K562 (cell line): ENCODE results near the gene ZNF582. TPM values are rescaled to one million over a fixed set of nuclear protein-coding genes. Genes with fewer than 3 reads are reported as not detected.

ENCODE experiments used
- ARID4B ChIP-seq: sonication (generic); formaldehyde crosslinking; IDR thresholded peaks from 2 replicates; pipeline ENCODE4 v1.8.0; 2022; ENCODE audit warnings: mild to moderate bottlenecking, missing genetic modification reagents
- GATA2 ChIP-seq: sonication (generic); formaldehyde crosslinking; IDR thresholded peaks from 2 replicates; pipeline ENCODE4 v1.4.0; 2020; ENCODE audit warnings: mild to moderate bottlenecking, missing genetic modification reagents
- HOXB6 ChIP-seq: fragments of 250-450 bp; sonication (Bioruptor Pico); IDR thresholded peaks from 2 replicates; pipeline ENCODE4 v1.5.1; 2022; ENCODE audit warnings: mild to moderate bottlenecking, borderline replicate concordance
- OTX1 ChIP-seq: fragments of 450-650 bp; formaldehyde crosslinking; IDR thresholded peaks from 2 replicates; pipeline ENCODE4 v1.4.0; 2022; ENCODE audit warnings: mild to moderate bottlenecking
- PTRF ChIP-seq: fragments of 450-650 bp; IDR thresholded peaks from 2 replicates; pipeline ENCODE4 v1.6.1; 2016; ENCODE audit warnings: mild to moderate bottlenecking, missing genetic modification characterization, missing compliant biosample characterization
- RB1 ChIP-seq: fragments of 450-650 bp; IDR thresholded peaks from 2 replicates; pipeline ENCODE4 v1.6.1; 2017; ENCODE audit warnings: low read depth, mild to moderate bottlenecking
- RREB1 ChIP-seq: fragments of 250-450 bp; sonication (Bioruptor Pico); IDR thresholded peaks from 2 replicates; pipeline ENCODE4 v1.4.0; 2020
- STAG1 ChIP-seq: sonication (generic); formaldehyde crosslinking; IDR thresholded peaks from 2 replicates; pipeline ENCODE4 v1.5.0; 2020; ENCODE audit warnings: missing genetic modification reagents, borderline replicate concordance
- TSC22D4 ChIP-seq: fragments of 450-650 bp; IDR thresholded peaks from 2 replicates; pipeline ENCODE4 v1.6.1; 2016; ENCODE audit warnings: missing genetic modification characterization, missing biosample characterization, control low read depth
- polyA plus RNA-seq, 8 experiments: library from polyadenylated mRNA; depleted of rRNA in 4 of 8; stranded (reverse) in 5 of 8; unstranded in 3 of 8; fragments of >200 nt; fragmentation: Nextera tagmentation in 2 of 8; fragmentation: Illumina TruSeq in 1 of 8; extraction: Ambion mirVana in 2 of 8; extraction: Trizol in 1 of 8; gene quantifications; 2 replicates each; pipeline versions ENCODE4 v1.2.1 to v1.2.3, GENCODE V29; 2011 to 2014; ENCODE audit warnings: inconsistent platforms in 1 of 8, missing spikeins in 1 of 8
- total RNA-seq, 7 experiments: library from RNA; depleted of rRNA in 6 of 7; stranded (reverse); fragments of >200 nt in 6 of 7; fragmentation: Illumina TruSeq in 2 of 7; extraction: Trizol in 2 of 7; gene quantifications; 2 replicates each; pipeline versions ENCODE4 v1.2.1 to v1.2.3, GENCODE V29; 2011 to 2021; ENCODE audit warnings: low replicate concordance in 1 of 7
- TF ChIP-seq, protein P1 (sequence below): fragments of 450-650 bp; IDR thresholded peaks from 2 replicates; pipeline ENCODE4 v1.6.1; 2017; ENCODE audit warnings: antibody characterized with exemption, mild to moderate bottlenecking

ZNF582 gene
- total and polyA plus RNA-seq, 9 of the 15 experiments (the other 6 are each of a cell fraction or from before 2014, with no cell fraction given): 0.72 to 3.3 (median 1.6) TPM

DNA sequence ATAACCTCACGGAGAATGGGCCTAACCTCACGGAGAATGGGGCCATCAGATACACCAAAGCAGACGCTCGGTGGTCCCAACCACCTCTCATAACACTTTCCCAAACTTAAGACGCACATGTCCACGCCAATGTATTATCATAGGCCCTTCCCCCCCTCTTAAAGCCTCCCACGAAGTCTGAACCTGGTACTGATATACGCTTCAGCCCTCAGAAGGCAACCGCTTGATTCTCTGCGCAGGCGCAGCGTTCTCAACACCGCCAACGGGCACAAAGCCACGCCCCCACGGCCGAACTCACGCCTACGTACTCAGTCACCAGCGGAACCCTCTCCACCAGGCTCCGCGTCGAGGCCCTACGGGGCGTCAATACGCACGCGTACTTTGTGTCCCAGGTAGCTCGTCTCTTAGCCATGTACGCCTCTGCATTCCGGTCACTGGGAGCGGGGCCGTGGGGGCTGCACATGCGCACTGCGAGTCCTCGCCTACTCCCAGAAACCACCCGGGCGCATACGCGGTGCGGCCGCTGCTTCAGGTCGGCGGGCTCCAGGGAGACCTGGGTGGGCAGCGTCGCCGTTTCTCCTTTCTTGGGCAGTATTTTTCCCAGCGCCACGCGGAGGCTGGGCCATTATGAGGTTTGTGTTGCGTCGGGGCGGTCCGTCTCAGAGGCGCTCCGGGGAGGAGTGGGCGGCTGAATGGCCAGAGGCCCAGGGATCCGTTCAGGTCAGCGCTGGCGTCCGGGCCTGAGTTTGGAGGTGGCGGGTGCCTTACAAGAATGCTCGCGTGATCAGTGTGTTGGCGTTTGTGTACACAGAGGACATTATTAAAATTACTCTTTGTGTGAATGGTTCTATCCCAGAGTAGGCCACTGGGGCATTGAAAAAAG is 25.3 kb downstream of the ZNF582 start (continued):
- TF ChIP-seq ARID4B (no peak), RB1 (peak; percentile 39; the same call in 1 of the 2 replicates), RREB1 (CRISPR knock-in tag) (no peak), GATA2 (no peak), HOXB6 (no peak), OTX1 (no peak), TSC22D4 (no peak), PTRF (tag) (no peak), STAG1 (CRISPR knock-in tag) (no peak)
- TF ChIP-seq, protein P1, sequence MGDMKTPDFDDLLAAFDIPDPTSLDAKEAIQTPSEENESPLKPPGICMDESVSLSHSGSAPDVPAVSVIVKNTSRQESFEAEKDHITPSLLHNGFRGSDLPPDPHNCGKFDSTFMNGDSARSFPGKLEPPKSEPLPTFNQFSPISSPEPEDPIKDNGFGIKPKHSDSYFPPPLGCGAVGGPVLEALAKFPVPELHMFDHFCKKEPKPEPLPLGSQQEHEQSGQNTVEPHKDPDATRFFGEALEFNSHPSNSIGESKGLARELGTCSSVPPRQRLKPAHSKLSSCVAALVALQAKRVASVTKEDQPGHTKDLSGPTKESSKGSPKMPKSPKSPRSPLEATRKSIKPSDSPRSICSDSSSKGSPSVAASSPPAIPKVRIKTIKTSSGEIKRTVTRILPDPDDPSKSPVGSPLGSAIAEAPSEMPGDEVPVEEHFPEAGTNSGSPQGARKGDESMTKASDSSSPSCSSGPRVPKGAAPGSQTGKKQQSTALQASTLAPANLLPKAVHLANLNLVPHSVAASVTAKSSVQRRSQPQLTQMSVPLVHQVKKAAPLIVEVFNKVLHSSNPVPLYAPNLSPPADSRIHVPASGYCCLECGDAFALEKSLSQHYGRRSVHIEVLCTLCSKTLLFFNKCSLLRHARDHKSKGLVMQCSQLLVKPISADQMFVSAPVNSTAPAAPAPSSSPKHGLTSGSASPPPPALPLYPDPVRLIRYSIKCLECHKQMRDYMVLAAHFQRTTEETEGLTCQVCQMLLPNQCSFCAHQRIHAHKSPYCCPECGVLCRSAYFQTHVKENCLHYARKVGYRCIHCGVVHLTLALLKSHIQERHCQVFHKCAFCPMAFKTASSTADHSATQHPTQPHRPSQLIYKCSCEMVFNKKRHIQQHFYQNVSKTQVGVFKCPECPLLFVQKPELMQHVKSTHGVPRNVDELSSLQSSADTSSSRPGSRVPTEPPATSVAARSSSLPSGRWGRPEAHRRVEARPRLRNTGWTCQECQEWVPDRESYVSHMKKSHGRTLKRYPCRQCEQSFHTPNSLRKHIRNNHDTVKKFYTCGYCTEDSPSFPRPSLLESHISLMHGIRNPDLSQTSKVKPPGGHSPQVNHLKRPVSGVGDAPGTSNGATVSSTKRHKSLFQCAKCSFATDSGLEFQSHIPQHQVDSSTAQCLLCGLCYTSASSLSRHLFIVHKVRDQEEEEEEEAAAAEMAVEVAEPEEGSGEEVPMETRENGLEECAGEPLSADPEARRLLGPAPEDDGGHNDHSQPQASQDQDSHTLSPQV: no peak
